IMR-90 (cell line): ENCODE results near the gene GRAP. TPM values are rescaled to one million over a fixed set of nuclear protein-coding genes. Genes with fewer than 3 reads are reported as not detected.

ENCODE experiments used
- ATAC-seq: fragments of 200-7000 bp; cut with Tn5 transposase; 2 replicates; pipeline ENCODE4 v1.9.1; 2020; ENCODE audit warnings: low read depth, mild to moderate bottlenecking, moderate library complexity
- BruUV-seq: library from RNA; stranded (reverse); fragments of 400-500 nt; replicated peaks from 2 replicates; lab custom pipeline; 2021; lab: Mats Ljungman, UMichigan
- CTCF ChIA-PET: fragments of 300-600 bp; formaldehyde crosslinking; extraction: SDS; loops from one replicate; lab custom pipeline; 2021; ENCODE audit warnings: antibody characterized with exemption; lab: Yijun Ruan, JAX
- POLR2A ChIA-PET: fragments of 300-600 bp; sonication (Branson Sonifier 250); formaldehyde crosslinking; loops from one replicate; lab custom pipeline; 2022; ENCODE audit warnings: antibody characterized with exemption; ENCODE audit not compliant: unreplicated experiment; lab: Charles Lee
- DNase-seq: peaks from one replicate; pipeline ENCODE4 v3.0.0; 2013
- H2AFZ ChIP-seq: replicated peaks from 2 replicates; pipeline ENCODE3; 2013; ENCODE audit warnings: low read length, mild to moderate bottlenecking; ENCODE audit not compliant: poor library complexity
- H2AK5ac ChIP-seq: 2 replicates; pipeline ENCODE4 v1.6.1; 2013; ENCODE audit warnings: low read depth, low read length, inconsistent platforms
- H2AK9ac ChIP-seq: replicated peaks from 2 replicates; pipeline ENCODE3; 2013; ENCODE audit warnings: mild to moderate bottlenecking, low read depth, low read length, moderate library complexity; ENCODE audit not compliant: poor library complexity
- H2BK120ac ChIP-seq: 2 replicates; pipeline ENCODE4 v1.6.1; 2013; ENCODE audit warnings: low read depth, low read length, inconsistent platforms
- H2BK15ac ChIP-seq: 3 replicates; pipeline ENCODE4 v1.6.1; 2013; ENCODE audit warnings: low read depth, low read length, inconsistent platforms
- H2BK20ac ChIP-seq: 2 replicates; pipeline ENCODE4 v1.6.1; 2013; ENCODE audit warnings: low read depth, mild to moderate bottlenecking, inconsistent platforms, low read length, moderate library complexity
- H2BK5ac ChIP-seq: 2 replicates; pipeline ENCODE4 v1.6.1; 2013; ENCODE audit warnings: mild to moderate bottlenecking, low read depth, low read length, inconsistent platforms; ENCODE audit not compliant: poor library complexity, severe bottlenecking
- H3K14ac ChIP-seq: replicated peaks from 2 replicates; pipeline ENCODE4 v1.6.1; 2013; ENCODE audit warnings: low read depth, low read length, inconsistent platforms
- H3K18ac ChIP-seq: 2 replicates; pipeline ENCODE4 v1.6.1; 2013; ENCODE audit warnings: low read depth, low read length, control low read depth
- H3K23ac ChIP-seq: 2 replicates; pipeline ENCODE4 v1.6.1; 2013; ENCODE audit warnings: low read depth, low read length, inconsistent platforms
- H3K27ac ChIP-seq: 2 replicates; pipeline ENCODE4 v1.5.1; 2013; ENCODE audit warnings: mild to moderate bottlenecking, control low read depth, low read length; ENCODE audit not compliant: insufficient read depth
- H3K27me3 ChIP-seq: 2 replicates; pipeline ENCODE4 v1.6.1; 2013; ENCODE audit warnings: low read length; ENCODE audit not compliant: control insufficient read depth, insufficient read depth
- H3K36me3 ChIP-seq: 2 replicates; pipeline ENCODE4 v1.6.1; 2013; ENCODE audit warnings: low read length, mixed read lengths; ENCODE audit not compliant: control insufficient read depth, insufficient read depth
- H3K4ac ChIP-seq: 2 replicates; pipeline ENCODE4 v1.6.1; 2013; ENCODE audit warnings: low read depth, low read length, inconsistent platforms
- H3K4me1 ChIP-seq: 2 replicates; pipeline ENCODE4 v1.6.1; 2013; ENCODE audit warnings: low read length, mixed read lengths; ENCODE audit not compliant: control insufficient read depth, insufficient read depth
- H3K4me2 ChIP-seq: 2 replicates; pipeline ENCODE4 v1.6.1; 2013; ENCODE audit warnings: low read depth, mild to moderate bottlenecking, control low read depth, low read length, moderate library complexity
- H3K4me3 ChIP-seq: 2 replicates; pipeline ENCODE4 v1.5.1; 2013; ENCODE audit warnings: low read depth, mild to moderate bottlenecking, control low read depth, low read length, moderate library complexity; ENCODE audit not compliant: insufficient read depth
- H3K56ac ChIP-seq: 2 replicates; pipeline ENCODE4 v1.6.1; 2013; ENCODE audit warnings: low read length, inconsistent platforms; ENCODE audit not compliant: insufficient read depth; ENCODE audit errors: extremely low read depth
- H3K79me1 ChIP-seq, 2 experiments: 2 replicates each; pipeline ENCODE4 v1.6.1; 2013; ENCODE audit warnings: low read length in 2 of 2, inconsistent platforms in 1 of 2, low read depth in 1 of 2
- H3K9ac ChIP-seq: 2 replicates; pipeline ENCODE4 v1.6.1; 2013; ENCODE audit warnings: low read depth, low read length, control low read depth
- H3K9me1 ChIP-seq: 2 replicates; pipeline ENCODE4 v1.6.1; 2013; ENCODE audit warnings: low read length, inconsistent platforms; ENCODE audit not compliant: insufficient read depth
- H3K9me3 ChIP-seq: 2 replicates; pipeline ENCODE4 v1.6.1; 2013; ENCODE audit warnings: low read length; ENCODE audit not compliant: control insufficient read depth, insufficient read depth
- H4K20me1 ChIP-seq: 2 replicates; pipeline ENCODE4 v1.6.1; 2013; ENCODE audit warnings: low read length, inconsistent platforms; ENCODE audit not compliant: insufficient read depth
- H4K5ac ChIP-seq: 2 replicates; pipeline ENCODE4 v1.6.1; 2013; ENCODE audit warnings: mild to moderate bottlenecking, low read depth, low read length, control low read depth
- H4K8ac ChIP-seq, 2 experiments: 2 replicates each; pipeline ENCODE4 v1.6.1; 2013; ENCODE audit warnings: low read depth in 2 of 2, low read length in 2 of 2, control low read depth in 1 of 2, inconsistent platforms in 1 of 2
- H4K91ac ChIP-seq: 2 replicates; pipeline ENCODE4 v1.6.1; 2013; ENCODE audit warnings: low read depth, low read length, inconsistent platforms; ENCODE audit not compliant: insufficient read depth
- CHD1 ChIP-seq: IDR thresholded peaks from 2 replicates; pipeline ENCODE4 v1.6.1; 2012; ENCODE audit warnings: low read depth, low read length, improper control_type of control experiment
- ELK1 ChIP-seq: fragments of 150-350 bp; IDR thresholded peaks from 2 replicates; pipeline ENCODE4 v1.6.1; 2016; ENCODE audit warnings: low read depth, mild to moderate bottlenecking, low read length, moderate library complexity, borderline replicate concordance
- FOS ChIP-seq: fragments of 150-350 bp; IDR thresholded peaks from 2 replicates; pipeline ENCODE4 v1.6.1; 2016; ENCODE audit warnings: low read depth, low read length
- NFE2L2 ChIP-seq: fragments of 150-350 bp; IDR thresholded peaks from 2 replicates; pipeline ENCODE4 v1.6.1; 2016; ENCODE audit warnings: low read depth, mild to moderate bottlenecking, low read length
- WGBS, 2 experiments: methylation state at CpG; one replicate each; pipeline versions ENCODE4 v1.1.5 to v1.1.7; 2013; ENCODE audit warnings: missing lambda C conversion rate in 2 of 2; ENCODE audit not compliant: insufficient read length in 1 of 2; ENCODE audit errors: extremely low coverage in 2 of 2; 5-methylcytosine and 5-hydroxymethylcytosine counted together
- dilution Hi-C: fragments of 300-500 bp; cut with HindIII; formaldehyde crosslinking; loops from one replicate; pipeline ENCODE4 v1.14.3; 2018; ENCODE audit warnings: low sequenced_read_pairs; ENCODE audit not compliant: unreplicated experiment
- in situ Hi-C: fragments of 300-500 bp; cut with MboI; formaldehyde crosslinking; loops from 3 replicates; pipeline ENCODE4 v1.14.3; 2019; ENCODE audit warnings: low sequenced_read_pairs, inconsistent platforms, mixed read lengths
- intact Hi-C: fragments of 100-400 bp; cut with micrococcal nuclease; formaldehyde crosslinking; loops from 2 replicates; pipeline ENCODE4 v1.10.0; 2022
- polyA plus RNA-seq, 3 experiments: library from polyadenylated mRNA; depleted of rRNA; stranded (reverse); fragments of >200 nt; gene quantifications; 2 replicates each; pipeline ENCODE4 v1.2.3, GENCODE V29; 2012; ENCODE audit warnings: low replicate concordance in 1 of 3
- total RNA-seq: library from RNA; depleted of rRNA; stranded (reverse); fragments of >200 nt; gene quantifications from 2 replicates; pipeline ENCODE4 v1.2.3, GENCODE V29; 2012

The GRAP gene
- total and polyA plus RNA-seq, 2 of the 4 experiments (the other 2 are of a cell fraction) = under 0.01 to 0.14 TPM

GRCh38 chr17:18981642-18982424, 64.9 kb downstream of the GRAP start:
- H3K27me3 ChIP-seq = no peaks in the 10 kb centered on the region
- no peak overlapping the region for H2BK15ac ChIP-seq
- peak overlapping the region; percentile 24; the same call in 1 of the 2 replicates for H3K18ac ChIP-seq
- H3K14ac ChIP-seq = peak overlapping the region; percentile 83
- dilution Hi-C loops (no loop called here), intact Hi-C loops (no loop called here), in situ Hi-C loops (no loop called here)
- H2BK120ac ChIP-seq = peak overlapping the region; percentile 68
- peak overlapping the region; percentile 67 for H2BK5ac ChIP-seq
- no peak overlapping the region for H3K4me2 ChIP-seq
- BruUV-seq = no TSS peak
- peak overlapping the region; percentile 84 for H2AK9ac ChIP-seq
- peak overlapping the region; percentile 8 for H3K9ac ChIP-seq
- no peak overlapping the region for H3K56ac ChIP-seq
- TF ChIP-seq ELK1 (no peak), NFE2L2 (peak; percentile 76), FOS (peak; percentile 62), CHD1 (no peak)
- WGBS, 2 experiments = 65% methylated on average over 12 of the region's 30 CpGs; no CpG with 5 or more reads in 1 of the 2 experiments
- H4K5ac ChIP-seq = peak overlapping the region; percentile 76
- H3K79me1 ChIP-seq = peaks cover 9 to 53% of the 10 kb centered on the region in 2 experiments
- peak overlapping the region; percentile 50 for H4K91ac ChIP-seq
- H3K4me1 ChIP-seq = peaks cover 19% of the 10 kb centered on the region
- H3K36me3 ChIP-seq = peaks cover 37% of the 10 kb centered on the region
- no peaks in the 10 kb centered on the region for H4K20me1 ChIP-seq
- H3K4ac ChIP-seq = peak overlapping the region; percentile 81
- H2BK20ac ChIP-seq = peak overlapping the region; percentile 58; the same call in 1 of the 2 replicates
- no peak overlapping the region for H3K4me3 ChIP-seq
- peaks cover 13% of the 10 kb centered on the region for H3K9me1 ChIP-seq
- DNase-seq (peak; percentile 82), ATAC-seq (peak; percentile 86)
- ChIA-PET POLR2A (no interaction called here), CTCF (interaction anchor here (0.5 kb wide), 1 partner anchor 21 kb away, joined by 3 read pairs; no protein-coding TSS in a partner anchor)
- H2AFZ ChIP-seq = peak overlapping the region; percentile 88
- H3K27ac ChIP-seq = peak overlapping the region; percentile 43
- peak overlapping the region; percentile 79 for H2AK5ac ChIP-seq
- H4K8ac ChIP-seq = peak overlapping the region; percentile 15 to 87
- H3K23ac ChIP-seq = peak overlapping the region; percentile 75
- no peaks in the 10 kb centered on the region for H3K9me3 ChIP-seq
